Bronchial epithelial cell (primary cell): Measurements from ENCODE around the gene SCFD2. TPM values are rescaled to one million over a fixed set of nuclear protein-coding genes. Genes with fewer than 3 reads are reported as not detected.

ENCODE experiments used
- DNase-seq: peaks from one replicate; pipeline ENCODE4 v3.0.0-alpha.2; 2010; ENCODE audit warnings: low read depth
- FAIRE-seq: peaks from 2 replicates; lab custom pipeline; 2011; peaks lifted over from hg19 to GRCh38; lab: Jason Lieb, UNC
- H3K27me3 ChIP-seq: 2 replicates; pipeline ENCODE4 v1.5.1; 2011; ENCODE audit warnings: low read length; ENCODE audit not compliant: control insufficient read depth, insufficient read depth
- H3K36me3 ChIP-seq: 2 replicates; pipeline ENCODE4 v1.5.1; 2011; ENCODE audit warnings: low read length; ENCODE audit not compliant: control insufficient read depth, insufficient read depth
- H3K4me3 ChIP-seq: 2 replicates; pipeline ENCODE4 v1.5.1; 2011; ENCODE audit warnings: mild to moderate bottlenecking, low read depth, low read length, control low read depth
- total RNA-seq: library from RNA; depleted of rRNA; stranded (reverse); fragments of >200 nt; gene quantifications from 2 replicates; pipeline ENCODE4 v1.2.1, GENCODE V29; 2014
- TF ChIP-seq, protein P1 (sequence below): IDR thresholded peaks from 2 replicates; pipeline ENCODE4 v1.5.1; 2011; ENCODE audit warnings: mild to moderate bottlenecking, moderate library complexity, low read length, control low read depth, inconsistent platforms; ENCODE audit not compliant: insufficient read depth, severe bottlenecking

The SCFD2 gene
- total RNA-seq, 1 donor from 2014 or later = 21.9 TPM

GRCh38 chr4:53235547-53235946 lies 130.3 kb downstream of the SCFD2 start:
- Histone ChIP-seq H3K4me3 (no peak overlapping the region), H3K27me3 (no peaks in the 10 kb centered on the region), H3K36me3 (no peaks in the 10 kb centered on the region)
- no peak for FAIRE-seq
- no peak for DNase-seq
- TF ChIP-seq, protein P1, sequence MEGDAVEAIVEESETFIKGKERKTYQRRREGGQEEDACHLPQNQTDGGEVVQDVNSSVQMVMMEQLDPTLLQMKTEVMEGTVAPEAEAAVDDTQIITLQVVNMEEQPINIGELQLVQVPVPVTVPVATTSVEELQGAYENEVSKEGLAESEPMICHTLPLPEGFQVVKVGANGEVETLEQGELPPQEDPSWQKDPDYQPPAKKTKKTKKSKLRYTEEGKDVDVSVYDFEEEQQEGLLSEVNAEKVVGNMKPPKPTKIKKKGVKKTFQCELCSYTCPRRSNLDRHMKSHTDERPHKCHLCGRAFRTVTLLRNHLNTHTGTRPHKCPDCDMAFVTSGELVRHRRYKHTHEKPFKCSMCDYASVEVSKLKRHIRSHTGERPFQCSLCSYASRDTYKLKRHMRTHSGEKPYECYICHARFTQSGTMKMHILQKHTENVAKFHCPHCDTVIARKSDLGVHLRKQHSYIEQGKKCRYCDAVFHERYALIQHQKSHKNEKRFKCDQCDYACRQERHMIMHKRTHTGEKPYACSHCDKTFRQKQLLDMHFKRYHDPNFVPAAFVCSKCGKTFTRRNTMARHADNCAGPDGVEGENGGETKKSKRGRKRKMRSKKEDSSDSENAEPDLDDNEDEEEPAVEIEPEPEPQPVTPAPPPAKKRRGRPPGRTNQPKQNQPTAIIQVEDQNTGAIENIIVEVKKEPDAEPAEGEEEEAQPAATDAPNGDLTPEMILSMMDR = no peak

DNA sequence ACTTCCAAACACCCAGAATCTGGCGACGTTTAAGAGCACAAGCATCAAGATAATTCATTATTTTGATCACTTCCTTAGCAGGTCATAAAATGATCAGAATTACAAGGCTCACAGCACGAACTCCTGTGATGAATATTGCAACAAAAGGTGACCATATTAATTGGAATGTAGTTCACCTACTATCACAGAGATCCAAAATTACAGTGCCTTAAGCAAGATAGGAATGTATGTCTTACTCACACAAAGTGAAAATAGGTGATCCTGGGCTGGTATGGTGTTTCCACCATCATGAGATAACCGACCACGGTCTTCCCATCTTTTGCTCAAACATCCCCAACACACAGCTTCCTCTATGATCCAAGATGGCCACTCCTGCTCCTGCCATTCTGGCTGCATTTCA lies 131.2 kb downstream of the SCFD2 start:
- no peaks in the 10 kb centered on the region for H3K27me3 ChIP-seq
- TF ChIP-seq, protein P1 = no peak
- FAIRE-seq = no peak
- no peaks in the 10 kb centered on the region for H3K36me3 ChIP-seq
- no peak overlapping the region for H3K4me3 ChIP-seq
- peak; percentile 68 for DNase-seq

DNA sequence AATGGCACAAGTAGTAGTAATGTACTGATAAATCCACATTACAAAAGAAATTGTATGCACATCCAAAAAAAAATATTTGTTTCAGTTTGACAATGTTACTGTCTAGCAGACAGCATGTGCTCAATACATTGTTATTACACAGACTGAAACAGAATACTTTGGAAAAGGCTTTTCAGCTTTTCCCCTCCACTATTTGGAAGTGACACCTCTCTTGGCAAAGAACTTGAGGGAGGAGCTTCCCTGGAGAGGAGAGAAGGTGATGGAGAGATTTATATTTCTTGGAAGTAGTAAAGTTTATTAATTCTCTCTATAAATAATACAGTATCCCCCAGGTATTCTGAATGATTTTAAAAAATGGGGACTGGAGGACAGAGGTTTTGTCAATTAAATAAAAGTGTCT lies 131.8 kb downstream of the SCFD2 start:
- FAIRE-seq = no peak

DNA sequence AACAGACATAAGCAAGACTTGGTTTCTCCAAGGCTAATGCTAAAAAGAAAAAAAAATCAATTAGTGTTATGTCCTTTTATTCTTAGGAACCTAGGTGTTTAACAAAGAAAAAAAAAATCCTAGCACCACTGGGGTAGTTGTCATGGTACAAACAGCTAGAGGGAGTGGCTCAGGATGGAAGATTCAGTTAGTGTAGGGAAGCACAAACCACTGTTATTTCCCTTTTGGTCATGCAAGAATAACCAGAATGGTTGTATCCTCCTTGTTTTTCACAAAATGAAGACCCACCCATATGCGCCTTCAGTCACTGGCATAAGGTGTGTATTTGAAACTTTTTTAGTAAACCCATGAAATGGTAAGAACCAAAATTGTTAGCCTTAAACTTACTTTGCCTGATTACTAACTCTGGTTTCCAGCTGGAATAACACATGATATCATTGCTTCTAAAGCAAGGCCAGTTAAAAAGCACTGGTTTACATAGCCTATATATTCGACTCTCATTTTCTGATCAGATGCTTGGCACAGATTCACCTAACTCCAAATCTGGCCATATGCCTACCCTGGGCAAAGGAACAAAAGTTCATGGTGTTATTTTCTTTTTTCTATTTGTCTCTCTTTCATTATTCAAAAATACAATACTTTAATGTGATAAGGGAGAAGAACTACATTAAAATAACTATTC lies 132.6 kb downstream of the SCFD2 start:
- FAIRE-seq (no peak), DNase-seq (no peak)
- TF ChIP-seq, protein P1 = no peak
- Histone ChIP-seq H3K4me3 (no peak overlapping the region), H3K27me3 (no peaks in the 10 kb centered on the region), H3K36me3 (no peaks in the 10 kb centered on the region)

More for the DNA sequence above, 131.8 kb downstream of the SCFD2 start:
- TF ChIP-seq, protein P1 = no peak
- no peaks in the 10 kb centered on the region for H3K27me3 ChIP-seq
- no peak overlapping the region for H3K4me3 ChIP-seq
- no peak for DNase-seq
- no peaks in the 10 kb centered on the region for H3K36me3 ChIP-seq

DNA sequence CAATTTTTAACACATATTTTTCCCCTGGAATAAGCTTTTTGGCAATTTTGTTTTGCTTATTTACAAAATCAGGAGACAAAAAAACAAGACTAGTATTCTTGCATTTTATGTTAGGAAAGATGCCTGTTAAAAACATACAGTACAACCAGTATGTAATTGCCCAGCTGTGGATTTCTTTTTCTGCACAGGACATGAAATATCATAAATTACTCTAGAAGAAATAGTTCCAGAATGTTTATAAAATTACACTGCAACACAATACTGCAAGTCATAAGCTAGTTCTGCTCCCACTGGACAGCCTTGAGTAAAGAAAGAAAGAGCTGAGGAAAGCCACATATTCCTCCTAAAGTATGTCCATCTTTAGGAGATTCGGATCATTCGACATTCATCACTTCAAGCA lies 133.5 kb downstream of the SCFD2 start:
- Histone ChIP-seq H3K4me3 (no peak overlapping the region), H3K27me3 (no peaks in the 10 kb centered on the region), H3K36me3 (no peaks in the 10 kb centered on the region)
- TF ChIP-seq, protein P1 = no peak
- no peak for DNase-seq
- no peak for FAIRE-seq

GRCh38 chr4:53228036-53228435 lies 137.8 kb downstream of the SCFD2 start:
- FAIRE-seq (no peak), DNase-seq (no peak)
- H3K27me3 ChIP-seq = no peaks in the 10 kb centered on the region
- H3K4me3 ChIP-seq = no peak overlapping the region
- TF ChIP-seq, protein P1 = no peak
- H3K36me3 ChIP-seq = no peaks in the 10 kb centered on the region
